ENCODE measurements around the gene LEMD1.

Gene LEMD1

DNA sequence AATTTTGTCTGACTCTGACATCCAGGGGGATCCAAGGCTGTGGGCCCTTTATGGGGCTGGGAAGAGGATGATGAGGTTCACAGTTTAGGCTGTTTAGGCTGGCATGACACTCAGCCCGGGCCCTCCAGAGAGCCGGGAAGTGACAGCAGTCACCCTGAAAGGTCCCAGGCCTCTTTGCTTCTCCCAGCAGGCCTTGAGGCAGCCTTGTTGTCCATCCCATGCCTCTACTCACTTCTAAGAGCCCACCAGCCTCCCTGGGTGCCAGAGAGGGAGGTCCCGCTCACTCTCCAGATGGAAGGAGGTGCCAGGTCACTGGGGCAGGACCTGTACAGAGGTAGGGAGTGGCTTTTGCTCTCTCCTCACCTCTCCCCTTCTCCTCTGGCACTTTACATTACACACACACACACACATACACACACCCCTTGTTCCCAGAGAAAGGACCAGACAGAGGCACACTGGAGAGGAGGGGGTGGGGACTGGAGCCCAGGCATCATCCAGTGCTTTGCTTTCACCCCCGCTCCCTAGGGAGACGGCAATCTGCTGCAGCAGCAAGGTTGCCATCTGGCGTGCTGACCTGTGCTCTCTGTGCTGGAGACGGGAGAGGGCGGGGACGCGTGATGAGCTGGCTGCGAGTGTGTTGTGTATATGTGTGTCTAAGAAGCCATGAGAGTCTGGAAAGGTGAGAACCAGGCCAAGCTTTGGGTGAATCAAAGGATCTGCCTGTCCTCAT, 69.7 kb downstream of the LEMD1 start:
- Histone ChIP-seq H3K27ac (ENCODE audit: low read depth, low read length) (no peak overlapping the region), H3K9ac (ENCODE audit: low read length) (no peak overlapping the region), H3K4me3 (ENCODE audit: insufficient read depth, low read length, poor library complexity, severe bottlenecking) (no peak overlapping the region), H3K27me3 (ENCODE audit: low read length) (no peaks in the 10 kb centered on the region), H3K9me3 (ENCODE audit: insufficient read depth, low read length) (no peaks in the 10 kb centered on the region), H3K4me2 (ENCODE audit: low read depth, low read length, poor library complexity, severe bottlenecking) (no peak overlapping the region), H3K36me3 (ENCODE audit: low read length) (no peaks in the 10 kb centered on the region), H4K20me1 (ENCODE audit: low read depth, low read length) (no peaks in the 10 kb centered on the region), H3K79me2 (ENCODE audit: insufficient read depth, low read length) (no peaks in the 10 kb centered on the region), H3K9me2 (replicated peaks; ENCODE audit: insufficient read depth, low read length) (no peaks in the 10 kb centered on the region), H2AFZ (ENCODE audit: low read depth, low read length, severe bottlenecking) (no peak overlapping the region), H3F3A (ENCODE audit: insufficient read depth) (no peaks in the 10 kb centered on the region)
- TF ChIP-seq, protein P1, sequence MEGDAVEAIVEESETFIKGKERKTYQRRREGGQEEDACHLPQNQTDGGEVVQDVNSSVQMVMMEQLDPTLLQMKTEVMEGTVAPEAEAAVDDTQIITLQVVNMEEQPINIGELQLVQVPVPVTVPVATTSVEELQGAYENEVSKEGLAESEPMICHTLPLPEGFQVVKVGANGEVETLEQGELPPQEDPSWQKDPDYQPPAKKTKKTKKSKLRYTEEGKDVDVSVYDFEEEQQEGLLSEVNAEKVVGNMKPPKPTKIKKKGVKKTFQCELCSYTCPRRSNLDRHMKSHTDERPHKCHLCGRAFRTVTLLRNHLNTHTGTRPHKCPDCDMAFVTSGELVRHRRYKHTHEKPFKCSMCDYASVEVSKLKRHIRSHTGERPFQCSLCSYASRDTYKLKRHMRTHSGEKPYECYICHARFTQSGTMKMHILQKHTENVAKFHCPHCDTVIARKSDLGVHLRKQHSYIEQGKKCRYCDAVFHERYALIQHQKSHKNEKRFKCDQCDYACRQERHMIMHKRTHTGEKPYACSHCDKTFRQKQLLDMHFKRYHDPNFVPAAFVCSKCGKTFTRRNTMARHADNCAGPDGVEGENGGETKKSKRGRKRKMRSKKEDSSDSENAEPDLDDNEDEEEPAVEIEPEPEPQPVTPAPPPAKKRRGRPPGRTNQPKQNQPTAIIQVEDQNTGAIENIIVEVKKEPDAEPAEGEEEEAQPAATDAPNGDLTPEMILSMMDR (IDR thresholded peaks at IDR 0.05; ENCODE audit: insufficient read depth, low read length, poor library complexity, severe bottlenecking) = no peak
- TF ChIP-seq EZH2phosphoT487 (conservative IDR thresholded peaks at IDR 0.05; ENCODE audit: low read length) = no peak

DNA sequence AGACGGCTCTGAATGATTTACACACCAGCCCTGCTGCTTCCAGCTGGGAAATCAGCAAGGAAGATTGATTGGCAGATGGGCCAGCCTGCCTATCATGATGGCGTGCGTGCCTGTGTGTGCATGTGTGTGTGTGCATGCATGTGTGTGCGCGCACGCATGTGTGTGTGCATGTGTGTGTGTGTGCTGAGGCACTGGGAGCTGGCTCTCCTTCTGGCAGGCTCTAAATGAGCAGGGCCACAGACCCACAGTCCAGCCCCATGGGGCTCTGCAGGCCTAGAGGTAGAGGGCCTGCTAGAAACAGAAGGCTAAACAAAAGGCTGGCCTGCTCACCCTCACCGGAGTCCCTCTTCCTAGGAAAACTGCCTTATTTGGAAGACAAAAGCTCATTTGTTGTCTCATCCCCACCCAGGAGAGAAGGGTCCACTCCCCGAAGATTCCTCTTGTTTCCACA, 71.1 kb downstream of the LEMD1 start:
- H4K20me1 ChIP-seq (ENCODE audit: low read depth, low read length) = no peaks in the 10 kb centered on the region
- H3K36me3 ChIP-seq (ENCODE audit: low read length) = no peaks in the 10 kb centered on the region
- H3K9me2 ChIP-seq (replicated peaks; ENCODE audit: insufficient read depth, low read length) = no peaks in the 10 kb centered on the region
- TF ChIP-seq EZH2phosphoT487 (conservative IDR thresholded peaks at IDR 0.05; ENCODE audit: low read length) = no peak
- TF ChIP-seq, protein P1 (IDR thresholded peaks at IDR 0.05; ENCODE audit: insufficient read depth, low read length, poor library complexity, severe bottlenecking) = no peak
- no peak overlapping the region for H3K27ac ChIP-seq (ENCODE audit: low read depth, low read length)
- no peak overlapping the region for H3K4me2 ChIP-seq (ENCODE audit: low read depth, low read length, poor library complexity, severe bottlenecking)
- H3K27me3 ChIP-seq (ENCODE audit: low read length) = no peaks in the 10 kb centered on the region
- H3K4me3 ChIP-seq (ENCODE audit: insufficient read depth, low read length, poor library complexity, severe bottlenecking) = no peak overlapping the region
- no peaks in the 10 kb centered on the region for H3K79me2 ChIP-seq (ENCODE audit: insufficient read depth, low read length)
- no peak overlapping the region for H2AFZ ChIP-seq (ENCODE audit: low read depth, low read length, severe bottlenecking)
- no peaks in the 10 kb centered on the region for H3F3A ChIP-seq (ENCODE audit: insufficient read depth)
- no peaks in the 10 kb centered on the region for H3K9me3 ChIP-seq (ENCODE audit: insufficient read depth, low read length)
- H3K9ac ChIP-seq (ENCODE audit: low read length) = no peak overlapping the region

DNA sequence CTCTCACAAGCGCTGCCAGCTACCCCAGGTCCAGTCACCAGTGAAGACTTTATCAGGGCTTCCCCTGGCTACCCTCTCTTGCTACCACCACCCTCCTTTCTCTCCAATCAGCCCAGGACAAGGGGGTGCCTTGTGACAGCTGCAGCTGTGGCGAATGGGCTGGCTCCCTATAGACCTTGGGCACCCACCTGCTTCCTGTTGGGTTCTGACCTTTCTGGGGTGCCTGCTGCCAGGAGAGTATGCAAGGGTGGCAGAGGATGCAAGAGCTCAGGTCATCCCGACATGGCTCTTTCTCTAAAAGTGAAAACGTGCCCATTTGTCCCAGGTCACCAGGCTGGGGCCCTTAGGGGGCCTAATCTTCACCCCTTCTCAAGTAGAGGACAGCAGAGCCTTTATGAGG, 71.7 kb downstream of the LEMD1 start:
- Histone ChIP-seq H3K9me2 (replicated peaks; ENCODE audit: insufficient read depth, low read length) (no peaks in the 10 kb centered on the region), H4K20me1 (ENCODE audit: low read depth, low read length) (no peaks in the 10 kb centered on the region), H3K27ac (ENCODE audit: low read depth, low read length) (no peak overlapping the region), H3K9ac (ENCODE audit: low read length) (no peak overlapping the region), H2AFZ (ENCODE audit: low read depth, low read length, severe bottlenecking) (no peak overlapping the region), H3F3A (ENCODE audit: insufficient read depth) (no peaks in the 10 kb centered on the region), H3K9me3 (ENCODE audit: insufficient read depth, low read length) (no peaks in the 10 kb centered on the region), H3K27me3 (ENCODE audit: low read length) (no peaks in the 10 kb centered on the region), H3K4me3 (ENCODE audit: insufficient read depth, low read length, poor library complexity, severe bottlenecking) (no peak overlapping the region), H3K4me2 (ENCODE audit: low read depth, low read length, poor library complexity, severe bottlenecking) (no peak overlapping the region), H3K79me2 (ENCODE audit: insufficient read depth, low read length) (no peaks in the 10 kb centered on the region), H3K36me3 (ENCODE audit: low read length) (no peaks in the 10 kb centered on the region)
- TF ChIP-seq EZH2phosphoT487 (conservative IDR thresholded peaks at IDR 0.05; ENCODE audit: low read length) = no peak
- TF ChIP-seq, protein P1 (IDR thresholded peaks at IDR 0.05; ENCODE audit: insufficient read depth, low read length, poor library complexity, severe bottlenecking) = no peak
